Measurements from ENCODE around the gene NTM.
"Not testable (repeated sequence)": the region's sequence is repeated elsewhere in the genome, so short reads cannot be mapped to it uniquely, and the experiment has no call there.

Gene NTM

GRCh38 chr11:131909426-131910177 is 539.2 kb downstream of the NTM start:
- no peak for DNase-seq

GRCh38 chr11:131910178-131910522 is 539.7 kb downstream of the NTM start:
- no peak for DNase-seq

DNA sequence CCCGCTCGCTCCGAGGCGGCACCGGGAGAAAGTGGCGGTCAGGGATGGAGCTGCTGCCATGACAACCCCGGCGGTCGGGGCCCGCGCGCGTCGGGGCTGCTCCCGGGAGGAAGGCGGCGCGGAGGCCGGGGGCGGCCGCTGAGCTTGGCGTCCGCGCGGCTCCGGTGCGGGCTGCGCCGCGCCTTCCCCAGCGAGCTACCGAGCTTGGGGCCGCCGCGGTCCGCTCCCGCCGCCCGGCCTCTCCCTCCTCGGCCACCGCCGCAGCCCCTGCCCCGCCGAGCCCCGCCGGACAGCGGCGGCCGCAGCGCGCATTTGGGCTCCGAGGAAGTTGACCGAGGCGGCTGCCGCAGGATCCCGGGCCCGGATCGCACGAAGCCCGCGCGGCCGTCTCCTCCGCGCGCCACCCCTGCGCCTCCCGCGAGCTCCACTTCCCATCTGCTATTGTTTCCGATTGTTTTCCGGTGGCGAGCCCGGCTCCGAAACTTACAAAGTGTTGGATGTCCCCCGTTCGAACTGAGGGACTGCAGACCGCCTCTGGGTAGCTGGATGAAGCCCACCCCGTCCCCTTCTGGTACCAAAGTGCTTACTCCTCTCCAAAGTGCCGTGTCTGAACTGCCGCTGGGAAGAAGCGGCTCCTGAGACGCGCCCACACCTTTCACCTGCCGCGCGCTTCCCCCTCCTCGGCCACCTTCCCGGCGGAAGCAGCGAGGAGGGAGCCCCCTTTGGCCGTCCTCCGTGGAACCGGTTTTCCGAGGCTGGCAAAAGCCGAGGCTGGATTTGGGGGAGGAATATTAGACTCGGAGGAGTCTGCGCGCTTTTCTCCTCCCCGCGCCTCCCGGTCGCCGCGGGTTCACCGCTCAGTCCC is 540.3 kb downstream of the NTM start:
- DNase-seq = peak in 2 of 3 donors; percentile 4 to 44

- DNase-seq = not testable (repeated sequence)
Measured at GRCh38 chr11:131911388-131912032, 541.1 kb downstream of the NTM start.

GRCh38 chr11:131912134-131912533 is 541.7 kb downstream of the NTM start:
- no peak for DNase-seq

DNA sequence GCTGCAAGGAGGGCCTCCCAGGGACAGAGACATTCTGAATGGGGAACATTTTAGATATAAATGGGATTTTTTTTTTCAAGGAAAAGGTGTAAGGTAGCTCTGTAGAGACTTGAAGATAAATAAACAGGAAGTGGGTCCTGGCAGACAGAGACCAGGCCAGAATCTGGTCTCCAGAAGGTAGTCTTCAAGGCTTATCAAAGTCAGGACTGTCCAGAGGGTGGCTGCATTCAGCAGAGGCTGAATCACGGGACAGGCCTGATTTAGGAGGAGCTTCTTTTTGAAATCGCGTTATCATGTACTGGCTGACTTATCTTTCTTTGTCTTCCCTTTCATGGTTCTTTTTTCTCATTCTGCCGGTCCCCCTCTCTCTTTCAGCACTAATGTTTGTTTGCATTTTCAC is 542.9 kb downstream of the NTM start:
- DNase-seq = no peak

DNA sequence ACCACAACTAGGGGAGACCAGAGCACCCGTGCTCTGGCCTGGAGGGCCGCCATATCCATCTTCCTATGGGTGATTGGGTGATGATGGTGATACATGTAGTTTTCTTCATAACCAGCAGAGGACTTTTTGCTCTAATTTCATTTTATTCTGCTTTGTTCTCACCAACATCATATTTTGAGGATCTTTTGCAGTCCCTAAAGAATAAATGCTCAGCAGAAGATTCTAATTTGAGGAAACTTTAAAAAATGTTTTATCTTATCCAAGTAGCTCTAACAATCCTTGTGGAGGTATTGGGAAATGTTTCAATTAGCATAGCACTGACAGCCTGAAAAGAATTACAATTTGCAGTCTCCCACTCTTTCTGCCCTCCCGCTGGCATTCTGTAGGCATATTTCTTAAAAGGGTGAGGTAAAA is 544.0 kb downstream of the NTM start:
- peak in 1 of 3 donors; percentile 19 for DNase-seq

DNA sequence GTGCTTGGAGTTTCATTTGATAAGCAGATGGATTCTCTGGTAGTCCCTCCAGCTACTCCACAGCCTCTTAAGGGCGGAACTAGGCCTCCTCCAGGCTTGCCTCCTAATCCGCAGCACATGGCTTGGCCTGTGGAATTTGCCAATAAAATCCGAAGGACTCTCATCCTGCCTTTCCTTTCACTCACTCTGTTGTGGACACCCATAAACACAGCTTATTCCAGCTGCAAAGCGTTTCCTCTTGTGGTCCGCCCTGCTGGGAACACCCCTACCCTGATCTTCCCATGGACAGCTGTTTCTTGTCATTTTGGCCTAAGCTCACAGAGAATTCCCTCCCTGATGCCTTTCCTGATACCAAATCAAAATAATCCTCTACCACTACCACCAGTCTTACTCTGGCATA is 546.2 kb downstream of the NTM start:
- no peak for DNase-seq

DNA sequence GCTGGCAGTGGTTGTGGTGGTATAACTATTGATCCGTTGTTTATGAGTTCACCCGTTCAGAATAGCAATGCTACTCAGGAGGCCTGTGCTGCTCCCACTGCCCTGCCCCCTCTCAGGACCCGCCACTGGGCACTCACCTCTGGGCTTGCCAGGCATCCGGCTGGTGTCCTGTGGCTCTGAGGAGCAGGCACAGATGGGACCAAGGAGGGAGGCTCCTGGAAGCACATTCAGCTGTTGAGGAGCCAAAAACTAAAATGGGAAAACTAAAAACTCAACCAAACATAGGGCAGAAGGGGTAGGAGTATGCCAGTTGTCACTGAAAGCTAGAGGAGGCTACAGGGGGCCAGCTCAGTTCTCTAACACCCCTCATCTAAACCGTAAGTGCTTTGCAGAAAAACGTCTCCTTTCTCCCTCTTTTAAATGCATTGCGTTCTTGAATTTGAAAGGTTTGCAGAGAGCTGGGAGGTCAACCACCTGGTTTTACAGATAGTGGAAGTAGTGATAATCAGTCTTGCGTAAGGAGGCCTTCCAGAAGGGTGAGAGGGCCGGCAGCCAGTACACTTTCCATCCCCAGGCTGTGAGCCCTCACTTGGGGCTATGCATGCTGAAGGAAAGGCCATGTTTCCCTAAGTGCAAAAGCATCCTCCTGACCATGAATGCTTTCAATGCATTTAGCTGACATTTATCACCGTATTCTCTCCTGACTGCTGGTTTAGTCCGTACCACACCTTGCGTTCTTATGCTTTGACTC is 547.4 kb downstream of the NTM start:
- no peak for DNase-seq

DNA sequence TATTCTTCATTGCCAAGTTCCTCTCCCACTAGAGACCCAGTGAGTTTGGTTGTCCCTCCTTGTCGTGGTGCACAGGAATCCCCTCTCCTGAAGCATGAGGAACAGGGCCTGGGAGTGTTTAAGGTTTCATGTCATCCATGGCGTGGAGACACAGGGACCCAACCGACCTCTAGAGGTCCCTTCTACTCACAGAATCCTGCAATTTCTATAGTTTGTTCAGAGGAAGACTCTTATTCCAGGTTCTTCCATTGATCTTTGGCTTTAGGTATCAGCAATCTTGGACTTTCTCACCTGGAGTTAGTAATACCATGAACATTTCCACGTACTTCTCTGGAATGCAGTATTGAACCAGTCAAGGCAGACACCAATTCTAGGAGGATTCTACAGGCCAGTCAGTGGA is 548.2 kb downstream of the NTM start:
- no peak for DNase-seq

- DNase-seq = no peak
Measured at GRCh38 chr11:131922220-131922619, 551.8 kb downstream of the NTM start.

- DNase-seq = no peak
Measured at GRCh38 chr11:131923309-131923708, 552.9 kb downstream of the NTM start.

DNA sequence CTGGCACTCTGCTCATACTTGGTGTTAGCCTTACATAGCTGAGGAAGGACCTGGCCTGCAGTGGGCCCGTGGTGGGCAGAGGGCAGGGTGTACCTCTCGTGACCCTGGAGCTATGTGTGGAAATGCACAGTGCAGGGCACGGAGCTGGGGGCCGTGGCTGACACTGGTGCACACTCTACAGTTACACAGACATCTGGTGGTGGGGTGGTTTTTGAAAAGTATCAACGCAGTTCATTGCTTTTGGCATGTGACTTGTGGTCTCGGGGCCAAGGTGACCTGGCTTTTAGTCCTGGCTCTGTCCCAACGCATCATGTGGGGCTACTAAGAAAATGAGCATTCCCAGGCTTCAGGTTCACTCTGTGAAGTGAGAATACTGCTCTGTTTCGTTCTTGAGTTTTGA is 553.6 kb downstream of the NTM start:
- no peak for DNase-seq

DNA sequence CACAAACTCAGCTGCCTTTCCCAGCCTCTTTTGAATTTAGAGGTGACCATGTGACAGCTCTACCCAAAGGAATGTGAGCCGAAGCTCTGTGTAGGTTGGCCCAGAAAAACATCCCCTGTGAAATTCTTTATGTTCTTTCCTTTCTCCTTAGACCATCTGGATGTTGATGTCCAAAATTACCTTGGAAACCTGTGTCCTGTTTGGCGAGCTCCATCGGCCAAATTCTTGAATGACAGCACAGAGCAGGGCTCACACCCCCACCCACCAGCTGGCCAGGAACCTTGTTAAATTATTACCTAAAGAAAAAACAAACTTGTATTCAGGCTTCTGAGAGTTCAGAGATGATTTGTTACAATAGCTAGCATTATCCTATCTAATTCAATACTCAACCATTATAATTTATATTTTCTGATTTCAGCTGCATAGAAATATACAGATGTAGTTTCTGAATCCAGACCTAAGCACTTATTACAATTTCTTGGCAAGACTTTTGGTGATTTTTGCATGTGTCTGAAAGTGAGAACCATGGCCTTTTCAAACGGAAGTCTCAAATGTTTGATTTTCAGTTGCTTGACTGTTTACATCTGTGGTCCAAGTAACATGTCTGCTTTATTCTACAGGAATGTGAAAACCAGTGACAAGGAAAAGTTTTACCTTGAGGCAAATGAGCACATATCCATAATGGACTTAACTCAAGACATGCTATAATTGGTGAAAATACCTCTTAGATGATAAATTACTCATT is 554.2 kb downstream of the NTM start:
- no peak for DNase-seq

GRCh38 chr11:131925829-131926228 is 555.4 kb downstream of the NTM start:
- no peak for DNase-seq

DNA sequence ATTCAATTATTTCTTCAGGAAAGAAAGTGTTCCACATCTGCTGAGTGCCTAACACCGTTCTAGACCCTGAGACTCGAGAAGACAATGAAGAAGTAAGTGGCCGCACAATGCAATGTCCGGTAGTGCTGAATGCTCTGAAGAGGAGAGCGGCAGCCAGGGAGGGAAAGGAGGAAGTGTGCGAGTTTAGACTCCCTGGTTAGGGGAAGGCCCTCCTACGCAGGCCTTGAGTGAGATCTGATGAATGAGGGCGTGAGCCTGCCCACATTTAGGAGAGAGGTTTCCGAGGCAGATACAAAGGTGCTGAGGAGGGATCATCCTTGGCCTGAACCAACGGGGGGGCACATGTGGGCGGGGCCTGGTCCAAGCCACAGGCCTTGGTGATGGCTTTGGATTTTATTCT is 558.6 kb downstream of the NTM start:
- peak; percentile 65 to 81 (median 68) for DNase-seq

DNA sequence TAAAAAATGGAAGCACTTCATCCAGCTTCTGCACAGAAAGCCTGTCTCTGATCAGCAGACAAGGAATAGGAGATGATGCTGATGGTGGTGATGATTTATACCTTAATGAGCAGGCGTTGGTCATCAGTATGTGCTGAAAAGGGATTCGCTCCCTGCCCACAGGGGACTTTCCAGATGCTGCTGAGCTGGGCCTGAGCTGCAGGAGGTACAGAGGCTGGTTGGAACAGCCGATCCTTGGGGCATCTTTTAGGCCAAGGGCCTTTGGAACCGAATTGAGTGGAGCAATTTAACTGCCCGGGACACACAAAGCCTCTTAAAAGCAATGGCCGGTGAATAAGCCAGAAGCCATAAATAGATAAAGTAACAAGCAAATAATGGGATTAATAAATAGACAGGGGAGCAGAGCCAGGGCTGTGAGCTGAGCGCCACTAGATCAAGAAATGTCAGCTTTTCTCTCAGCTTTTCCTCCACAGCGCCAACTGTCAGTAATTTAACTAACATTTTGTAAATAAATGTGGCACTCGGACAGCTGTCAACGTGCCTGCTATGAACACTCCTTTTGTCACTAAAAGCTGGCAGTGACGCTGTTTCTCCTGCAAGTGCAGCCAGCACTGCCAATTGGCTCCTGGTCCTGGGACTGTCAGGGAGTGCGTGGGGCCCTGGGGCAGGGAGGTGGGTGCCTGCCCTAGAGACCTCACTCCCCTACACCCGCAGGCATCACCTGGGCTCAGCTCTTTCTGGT is 562.3 kb downstream of the NTM start:
- DNase-seq = no peak

DNA sequence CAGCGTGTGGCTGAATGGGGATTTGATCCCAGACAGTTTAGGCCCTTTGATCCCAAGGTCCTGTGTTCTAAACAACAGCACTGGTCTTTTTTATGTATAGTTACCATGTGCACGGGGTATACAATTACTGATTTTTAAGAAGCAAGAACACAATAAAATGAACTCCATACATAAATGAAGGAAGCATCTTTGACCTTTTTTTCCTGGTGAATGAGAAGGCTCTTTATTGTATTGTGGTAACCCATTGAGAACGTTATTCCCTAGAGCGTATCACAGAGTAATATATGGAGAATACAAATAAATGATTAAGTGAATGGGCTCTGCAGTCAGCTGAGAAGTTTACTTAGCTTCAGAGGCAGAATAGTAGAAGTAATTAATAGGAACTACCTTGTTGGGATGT is 563.6 kb downstream of the NTM start:
- DNase-seq = no peak

GRCh38 chr11:131938351-131938751 is 567.9 kb downstream of the NTM start:
- peak; percentile 20 to 52 (median 47) for DNase-seq

DNA sequence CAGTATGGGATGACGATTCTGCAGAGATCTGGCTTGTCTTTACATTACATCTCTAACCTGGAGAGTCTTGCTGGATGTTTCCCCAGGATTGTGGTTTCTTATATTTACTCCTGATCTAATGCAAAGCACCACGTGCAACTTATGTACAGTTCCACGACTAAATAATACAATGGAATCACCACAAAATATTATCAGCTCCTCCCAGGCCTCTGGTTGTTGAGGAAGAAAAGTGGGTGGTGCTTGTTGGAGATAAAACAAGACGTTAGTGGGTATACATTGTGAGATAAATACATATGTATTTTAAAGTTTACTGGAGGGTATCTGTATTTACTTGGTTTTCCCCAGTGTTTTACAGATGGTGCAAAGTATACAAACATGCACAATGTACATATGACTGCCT is 569.7 kb downstream of the NTM start:
- DNase-seq = no peak

GRCh38 chr11:131942878-131943277 is 572.5 kb downstream of the NTM start:
- DNase-seq = no peak

DNA sequence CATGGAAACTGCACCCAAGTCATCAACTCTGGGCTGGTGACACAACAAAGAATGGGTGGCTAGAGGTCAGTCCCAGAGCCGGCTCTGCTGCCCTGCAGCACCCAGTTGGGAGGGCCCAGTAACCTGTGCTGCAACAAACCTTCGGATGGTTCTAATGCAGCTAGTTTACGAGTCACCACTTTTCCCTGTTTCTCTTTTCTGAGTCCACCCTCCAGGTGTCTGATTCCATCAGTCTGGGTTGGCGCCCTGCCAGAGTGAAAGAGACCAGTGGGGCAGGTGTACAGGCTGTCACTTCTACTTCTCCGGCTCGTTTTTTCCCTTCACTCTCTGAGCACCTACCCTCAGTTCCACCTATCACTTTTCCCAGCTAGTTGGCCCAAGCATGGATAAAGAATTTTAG is 572.9 kb downstream of the NTM start:
- no peak for DNase-seq

Measured in suppressor macrophage treated with lipopolysaccharide for 1 hour (primary cell).